Left ventricle myocardium superior (tissue), 1 donor: Measurements from ENCODE around the gene ZNF668. TPM values are rescaled to one million over a fixed set of nuclear protein-coding genes. Genes with fewer than 3 reads are reported as not detected.
"Not testable (repeated sequence)": the region's sequence is repeated elsewhere in the genome, so short reads cannot be mapped to it uniquely, and the experiment has no call there.

Experiments
- ATAC-seq: fragments of 200-7000 bp; cut with Tn5 transposase; one replicate; pipeline ENCODE4 v1.9.1; 2020; ENCODE audit warnings: mild to moderate bottlenecking, moderate library complexity
- DNase-seq: peaks from one replicate; pipeline ENCODE4 v3.0.0-alpha.2; 2020
- intact Hi-C: fragments of 100-400 bp; cut with micrococcal nuclease; formaldehyde crosslinking; loops from one replicate; pipeline ENCODE4 v1.11.0; 2022
- total RNA-seq: library from RNA; stranded (reverse); fragmentation: NEBNext Ultra II Directional; extraction: Animal tissue kit (Norgen Biotek cat#: 25700); gene quantifications from one replicate; pipeline ENCODE4 v1.2.1, GENCODE V29; 2021
- donor health status: DM: no; HTN: yes; CAD: no; lungs with severe emphysema.

ZNF668 gene
- total RNA-seq, 1 donor from 2014 or later: 3.9 TPM

DNA sequence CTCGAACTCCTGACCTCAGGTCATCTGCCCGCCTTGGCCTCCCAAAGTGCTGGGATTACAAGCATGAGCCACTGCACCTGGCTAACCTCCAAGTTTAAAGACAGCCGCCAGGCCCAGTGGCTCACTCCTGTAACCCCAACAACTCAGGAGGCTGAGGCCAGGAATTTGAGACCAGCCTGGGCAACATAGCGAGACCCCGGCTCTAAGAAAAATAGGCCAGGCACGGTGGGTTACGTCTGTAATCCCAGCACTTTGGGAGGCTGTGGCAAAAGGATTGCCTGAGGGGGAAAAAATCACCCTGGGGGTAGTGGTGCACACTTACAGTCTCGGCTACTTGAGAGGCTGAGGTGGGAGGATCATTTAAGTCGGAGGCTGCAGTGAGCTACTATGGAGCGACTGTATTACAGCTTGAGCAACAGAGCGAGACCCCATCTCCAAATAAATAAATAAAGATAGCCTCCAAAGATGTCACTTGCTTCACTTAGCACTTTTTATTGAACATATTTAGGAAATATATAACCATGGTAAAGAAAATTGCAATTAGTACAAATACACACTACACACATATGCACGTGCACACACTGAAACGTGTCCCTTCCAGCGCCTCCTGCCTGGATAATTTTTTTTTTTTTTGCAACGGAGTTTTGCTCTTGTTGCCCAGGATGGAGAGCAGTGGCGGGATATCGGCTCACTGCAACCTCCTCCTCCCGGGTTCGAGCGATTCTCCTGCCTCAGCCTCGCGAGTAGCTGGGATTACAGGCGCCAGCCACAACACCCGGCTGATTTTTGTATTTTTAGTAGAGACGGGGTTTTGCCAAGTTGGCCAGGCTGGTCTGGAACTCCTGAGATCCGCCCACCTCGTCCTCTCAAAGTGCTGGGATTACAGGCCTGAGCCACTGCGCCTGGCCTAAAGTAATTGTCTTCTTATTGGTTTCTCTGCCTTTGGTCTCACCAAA lies 32.7 kb upstream of the ZNF668 start:
- ATAC-seq: no peak
- DNase-seq: no peak
- intact Hi-C loops: no loop called here

- ATAC-seq: peak; percentile 91
- DNase-seq: peak; percentile 94
- intact Hi-C loops: no loop called here
Measured at GRCh38 chr16:31105677-31106213, 31.7 kb upstream of the ZNF668 start.

DNA sequence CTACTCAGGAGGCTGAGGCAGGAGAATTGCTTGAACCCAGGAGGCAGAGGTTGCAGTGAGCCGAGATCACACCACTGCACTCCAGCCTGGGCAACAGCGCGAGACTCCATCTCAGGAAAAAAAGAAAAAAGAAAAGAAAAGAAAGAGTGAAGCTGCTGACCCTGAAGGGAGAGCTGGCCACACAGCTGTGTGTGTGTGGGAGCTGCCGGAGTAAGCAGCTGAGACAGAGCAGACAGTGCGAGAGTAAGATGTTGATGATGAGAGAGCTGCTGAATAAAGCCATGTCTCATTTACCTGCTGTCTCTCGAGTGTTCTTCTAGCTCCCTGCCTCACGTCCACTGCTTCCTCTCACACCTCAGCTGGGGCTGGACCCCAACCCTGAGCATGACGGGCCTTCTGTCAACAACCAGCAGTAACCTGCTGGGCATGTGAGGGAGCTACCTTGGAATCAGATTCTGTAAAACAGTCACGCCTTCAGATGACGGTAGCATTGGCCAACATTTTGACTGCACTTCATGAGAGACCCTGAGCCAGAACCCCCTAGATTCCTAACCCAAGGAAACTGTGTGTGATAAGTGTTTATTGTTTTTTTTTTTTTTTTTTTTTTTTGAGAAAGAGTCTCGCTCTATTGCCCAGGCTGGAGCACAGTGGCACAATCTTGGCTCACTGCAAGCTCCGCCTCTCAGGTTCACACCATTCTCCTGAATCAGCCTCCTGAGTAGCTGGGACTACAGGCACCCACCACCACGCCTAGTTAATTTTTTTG lies 27.0 kb upstream of the ZNF668 start:
- ATAC-seq, DNase-seq, intact Hi-C loops: not testable (repeated sequence)

DNA sequence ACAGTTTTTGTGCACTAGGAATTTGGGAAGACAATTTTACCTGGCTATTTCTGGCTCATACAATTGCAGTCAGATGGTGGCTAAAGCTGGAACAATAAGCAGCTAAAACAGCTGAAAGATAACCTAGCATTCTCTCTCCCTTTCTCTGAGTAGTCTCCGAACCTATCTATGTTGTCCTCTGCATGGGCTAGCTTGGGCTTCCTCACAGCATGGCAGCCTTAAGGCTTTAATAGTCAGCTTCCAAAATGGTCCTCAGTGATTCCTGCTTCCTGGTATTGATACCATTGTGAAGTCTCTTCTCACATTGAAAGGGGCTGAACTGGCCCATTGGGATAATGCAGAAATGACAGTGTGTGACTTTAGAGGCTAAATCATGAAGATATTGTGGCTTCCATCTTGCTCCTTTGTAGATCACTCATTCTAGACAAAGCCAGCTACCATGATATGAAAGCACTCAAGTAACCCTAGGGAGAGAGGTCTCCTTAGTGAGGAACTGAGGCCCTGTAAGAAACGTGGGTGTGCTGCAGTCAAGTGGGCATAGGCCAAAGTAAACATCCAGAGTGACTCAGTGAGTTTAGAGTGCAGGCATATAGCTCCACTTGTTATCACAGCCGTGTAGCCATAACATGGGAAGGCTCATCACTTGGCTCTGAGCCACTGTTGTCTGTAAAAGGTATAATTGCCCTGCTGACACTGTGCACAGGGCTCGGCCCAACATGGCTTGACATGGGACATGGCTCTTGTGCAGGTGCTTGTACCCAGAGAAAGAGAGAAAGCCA lies 26.0 kb upstream of the ZNF668 start:
- ATAC-seq (no peak), DNase-seq (no peak)
- intact Hi-C loops: no loop called here

- intact Hi-C loops: no loop called here
- ATAC-seq (peak; percentile 96), DNase-seq (peak; percentile 96)
Measured at GRCh38 chr16:31094424-31095120, 20.5 kb upstream of the ZNF668 start, which contains the start of gene VKORC1. TSS of gene VKORC1 (minus strand) at chr16:31094797. CDS start at chr16:31094729, 68 bp downstream.

DNA sequence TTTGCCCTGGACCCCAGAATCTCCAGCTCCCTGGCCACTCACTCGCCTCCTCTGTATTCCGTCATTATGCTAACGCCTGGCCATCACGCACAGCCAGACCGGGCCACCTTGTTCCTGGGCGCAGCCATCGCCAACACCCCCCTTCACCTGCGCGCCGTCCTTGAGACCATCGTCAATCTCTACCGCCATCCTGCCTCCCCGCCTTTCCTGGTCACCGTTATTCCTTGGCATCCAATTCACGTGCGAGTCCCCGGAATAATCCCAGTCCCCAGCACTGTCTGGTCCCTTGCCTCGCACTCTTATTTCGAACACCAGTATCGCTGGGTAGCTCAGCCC lies 20.0 kb upstream of the ZNF668 start:
- intact Hi-C loops: no loop called here
- ATAC-seq (peak; percentile 13), DNase-seq (no peak)

DNA sequence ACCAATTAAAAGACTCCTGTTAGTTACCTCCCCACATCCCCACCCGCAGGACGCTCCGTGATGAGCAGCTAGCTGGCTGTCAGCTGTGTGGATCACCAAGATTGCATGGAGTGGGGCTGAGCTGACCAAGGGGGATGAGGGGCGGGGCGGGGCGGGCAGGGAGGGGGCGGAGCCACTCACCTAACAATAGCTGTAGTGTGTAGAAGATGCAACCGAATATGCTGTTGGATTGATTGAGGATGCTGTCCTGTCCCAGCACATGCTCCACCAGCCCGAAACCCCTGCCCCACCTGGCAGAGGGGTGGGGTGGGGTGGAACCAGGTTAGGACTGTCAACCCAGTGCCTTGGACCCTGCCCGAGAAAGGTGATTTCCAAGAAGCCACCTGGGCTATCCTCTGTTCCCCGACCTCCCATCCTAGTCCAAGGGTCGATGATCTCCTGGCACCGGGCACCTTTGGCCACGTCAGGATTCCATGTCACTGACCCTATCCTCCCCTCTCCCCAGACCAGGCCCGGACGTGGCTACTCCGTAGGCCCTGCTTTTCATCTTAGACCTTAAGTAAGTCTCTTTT lies 19.2 kb upstream of the ZNF668 start:
- intact Hi-C loops: no loop called here
- ATAC-seq: no peak
- DNase-seq: no peak

- no peak for DNase-seq
- intact Hi-C loops: no loop called here
- ATAC-seq: no peak
Measured at GRCh38 chr16:31092330-31092729, 18.3 kb upstream of the ZNF668 start.

- intact Hi-C loops: no loop called here
- ATAC-seq: no peak
- no peak for DNase-seq
Measured at GRCh38 chr16:31090540-31090939, 16.5 kb upstream of the ZNF668 start.

DNA sequence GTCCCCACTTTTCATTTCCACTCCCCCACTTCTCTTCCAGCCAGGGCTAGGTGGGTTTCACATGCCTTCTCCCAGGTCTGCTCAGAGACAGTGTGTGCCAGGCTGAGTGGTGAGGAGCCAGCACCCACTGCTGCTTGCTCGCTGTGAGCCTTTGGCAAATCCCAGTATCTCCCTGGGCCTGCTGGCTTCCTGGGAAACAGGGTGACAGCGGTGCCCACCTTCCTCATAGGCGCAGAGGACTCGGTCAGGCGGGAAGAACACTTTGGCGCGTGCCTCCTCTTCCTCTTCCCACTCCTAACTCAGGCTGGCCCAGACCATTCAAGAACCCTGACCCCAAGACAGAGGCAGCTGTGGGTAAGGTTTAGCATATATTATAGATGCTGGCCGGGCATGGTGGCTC lies 15.2 kb upstream of the ZNF668 start:
- DNase-seq (no peak), ATAC-seq (no peak)
- intact Hi-C loops: no loop called here

DNA sequence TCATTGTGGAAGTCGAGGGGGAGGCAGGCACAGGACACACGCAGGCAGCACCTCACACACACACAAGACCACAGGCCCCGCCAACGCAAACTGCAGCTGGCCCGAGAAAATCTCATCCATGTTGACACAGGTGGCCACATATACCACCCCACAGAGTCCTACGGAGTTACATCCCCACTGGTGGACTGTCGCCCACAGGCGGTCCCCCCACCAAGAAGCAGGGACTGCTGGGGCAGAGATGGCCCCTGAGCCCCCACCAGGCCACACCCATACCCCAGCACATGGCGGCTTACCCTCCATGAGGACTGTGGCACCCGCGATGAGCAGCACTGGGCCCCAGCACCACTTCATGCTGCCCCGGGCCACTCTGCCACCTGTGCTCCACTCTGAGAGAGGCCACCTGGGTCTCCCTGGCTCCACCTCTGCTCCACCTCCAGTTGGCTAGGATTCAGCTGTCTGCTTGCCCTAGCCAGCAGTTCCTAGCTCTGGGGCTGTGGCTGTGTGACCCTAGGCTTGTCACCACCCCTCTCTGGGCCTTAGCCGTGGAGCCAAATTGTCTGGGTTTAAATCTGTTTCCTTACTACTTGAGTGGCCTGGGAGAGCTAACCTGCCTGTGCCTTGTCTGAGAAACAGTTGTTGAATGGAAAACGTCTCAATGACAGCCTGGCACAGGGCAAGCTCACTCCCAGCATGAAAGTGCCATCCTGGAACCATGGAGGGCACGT lies 14.6 kb upstream of the ZNF668 start, which contains the start of gene PRSS53:
Gene PRSS53, minus strand, starts transcription at position 485 of the 725 bp plus-strand sequence. Its CDS starts 134 bp downstream, at position 351.
- no peak for ATAC-seq
- no peak for DNase-seq
- intact Hi-C loops: no loop called here

GRCh38 chr16:31087971-31088370 lies 13.9 kb upstream of the ZNF668 start:
- DNase-seq (no peak), ATAC-seq (no peak)
- intact Hi-C loops: no loop called here

GRCh38 chr16:31087481-31087880 lies 13.4 kb upstream of the ZNF668 start:
- ATAC-seq: no peak

GRCh38 chr16:31086629-31086906 lies 12.5 kb upstream of the ZNF668 start:
- no peak for ATAC-seq
- intact Hi-C loops: no loop called here
- DNase-seq: no peak

More at GRCh38 chr16:31087481-31087880, 13.4 kb upstream of the ZNF668 start:
- no peak for DNase-seq
- intact Hi-C loops: no loop called here

DNA sequence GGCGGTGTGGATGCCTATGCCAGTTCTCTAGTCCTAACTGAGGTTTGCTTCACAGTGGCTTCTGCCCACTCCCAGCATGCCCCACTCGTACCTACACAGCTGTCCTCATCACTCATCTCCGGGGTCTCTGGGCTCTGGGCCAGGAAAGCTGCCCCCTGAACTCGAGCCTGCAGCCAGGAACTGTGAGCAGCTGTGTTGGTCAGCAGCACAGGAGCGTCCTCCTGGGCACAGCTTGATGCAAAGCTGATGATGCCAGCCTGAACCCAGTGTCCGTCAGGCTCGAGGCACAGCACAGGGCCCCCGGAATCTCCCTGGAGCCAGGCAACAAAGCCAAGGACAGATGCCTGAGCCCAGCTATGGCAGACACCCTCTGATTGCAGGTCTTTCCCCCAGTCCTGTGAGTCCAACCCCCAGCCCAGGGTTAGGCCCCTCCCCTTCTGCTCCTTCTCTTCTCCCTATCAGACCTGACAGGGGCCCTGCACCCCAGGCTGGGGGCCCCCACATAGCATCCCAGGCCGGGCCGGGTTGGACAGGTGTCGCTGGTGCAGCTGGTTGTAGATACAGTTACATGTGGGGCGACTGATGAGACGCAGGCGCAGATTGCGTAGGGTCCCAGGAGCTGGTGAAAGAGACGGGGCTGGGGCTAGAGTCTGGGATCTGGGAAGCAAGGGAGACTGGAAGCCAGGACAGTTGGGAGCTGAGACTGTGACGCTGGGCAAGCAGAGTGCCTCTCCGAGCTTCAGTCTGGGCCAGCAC lies 12.0 kb upstream of the ZNF668 start:
- intact Hi-C loops: no loop called here

DNA sequence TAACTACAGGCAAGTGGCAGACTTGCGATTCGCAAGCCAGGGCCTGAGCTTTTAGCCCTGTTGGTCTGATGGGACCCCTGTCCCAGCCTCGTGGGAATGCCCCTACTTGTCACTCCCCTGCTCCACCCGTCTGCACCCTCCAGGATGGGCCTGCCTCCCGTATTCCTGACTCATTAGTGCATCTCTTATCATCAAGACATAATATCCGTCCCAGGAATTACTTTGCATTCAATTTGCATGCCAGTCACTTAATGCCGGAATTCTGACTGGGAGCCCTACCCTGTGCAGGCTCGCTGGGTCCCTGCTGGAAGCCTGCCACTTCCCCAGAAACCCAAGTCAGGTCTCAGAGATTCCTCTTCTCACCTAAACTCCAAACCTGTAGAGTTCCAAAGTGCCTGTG lies 11.4 kb upstream of the ZNF668 start:
- intact Hi-C loops: no loop called here
- DNase-seq (no peak), ATAC-seq (no peak)

More for the DNA sequence above, 12.0 kb upstream of the ZNF668 start:
- ATAC-seq (no peak), DNase-seq (no peak)
